ENCODE results near the gene ENDOV. TPM values are rescaled to one million over a fixed set of nuclear protein-coding genes. Genes with fewer than 3 reads are reported as not detected.

Gene ENDOV
- total RNA-seq, 1 donor from 2014 or later = 32.4 TPM

DNA sequence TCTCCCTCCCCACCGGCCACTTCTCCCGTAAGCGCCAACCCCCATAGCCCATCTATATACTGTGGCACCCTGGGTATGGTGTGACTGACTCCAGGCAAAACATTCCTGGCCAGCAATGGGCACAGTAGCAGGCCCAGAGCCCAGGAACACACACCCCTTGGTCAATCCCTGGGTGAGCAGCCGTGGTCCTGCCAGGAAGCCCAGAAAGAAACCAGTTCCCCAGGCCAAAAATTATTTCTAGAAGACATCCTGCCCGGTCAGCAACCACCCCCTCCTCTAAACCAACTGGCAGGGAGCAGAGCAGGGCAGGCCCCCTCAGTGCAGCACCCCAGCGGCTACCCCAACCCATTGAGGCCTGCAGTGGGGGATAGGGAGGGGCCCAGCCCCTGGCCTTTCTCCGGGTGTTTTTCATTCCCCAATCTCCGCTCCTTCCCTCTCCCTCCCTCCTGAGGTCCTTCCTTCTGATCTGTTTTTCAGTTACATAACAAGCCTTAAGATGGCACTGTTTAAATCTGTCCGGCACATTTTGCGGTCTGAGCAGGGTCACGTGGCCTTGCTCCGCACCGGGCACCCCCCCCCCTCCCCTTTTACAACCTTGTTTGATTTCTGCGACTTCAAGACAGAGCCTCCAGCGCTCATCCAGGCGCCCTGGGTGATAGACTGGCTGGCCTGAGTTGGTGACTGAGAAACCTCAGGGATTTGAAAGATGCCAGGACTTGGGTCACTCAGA lies 59.4 kb downstream of the ENDOV start:
- intact Hi-C loops (cut with DNase I) = no loop called here
- ATAC-seq (no peak), DNase-seq (ENCODE audit: low spot score) (no peak)

DNA sequence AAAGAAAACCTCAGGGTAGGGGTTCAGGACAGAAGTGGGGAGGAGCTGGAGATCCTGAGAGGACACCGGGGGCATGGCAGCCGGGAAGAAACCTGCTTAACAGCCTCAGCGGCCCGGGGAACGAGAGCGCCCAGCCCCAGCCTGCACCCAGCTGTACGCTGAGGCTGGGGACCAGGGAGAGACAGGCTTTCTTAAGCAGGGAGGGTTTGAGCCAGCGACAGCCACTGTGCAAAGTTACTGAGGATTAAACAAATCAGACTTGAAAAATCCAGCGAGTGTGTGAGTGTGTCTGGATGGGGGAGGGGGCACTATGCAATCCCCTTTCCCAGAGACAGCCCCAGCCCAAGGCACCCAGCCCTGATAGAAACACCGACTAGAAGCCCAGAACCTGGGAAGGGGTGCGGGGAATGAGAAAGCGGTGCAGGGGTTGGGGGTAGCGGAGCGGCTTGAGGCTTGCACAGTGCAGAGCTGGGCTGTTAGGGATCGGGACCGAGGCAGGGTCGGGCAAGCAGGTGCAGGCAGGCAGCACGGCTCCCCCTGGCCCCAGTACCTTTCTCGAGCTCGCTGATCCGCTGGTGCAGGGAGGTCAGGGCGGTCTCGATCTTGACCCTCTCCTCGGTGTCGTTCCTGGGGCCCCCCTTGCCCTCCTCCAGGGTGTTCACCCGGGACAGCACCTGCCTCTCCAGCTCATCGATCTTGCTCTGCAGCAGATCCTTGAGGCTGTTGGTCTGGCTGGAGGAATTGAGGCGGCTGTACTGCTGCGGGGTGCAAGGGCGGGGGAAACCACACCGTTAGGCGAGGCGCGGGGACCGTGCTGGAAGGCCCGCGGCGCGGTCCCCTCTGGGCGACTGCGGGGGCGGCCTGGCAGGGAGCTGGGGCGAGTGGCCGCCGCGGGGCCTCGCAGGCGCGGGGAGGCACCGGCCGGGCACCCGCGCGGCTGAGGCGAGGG lies 60.3 kb downstream of the ENDOV start:
- DNase-seq (ENCODE audit: low spot score) (no peak), ATAC-seq (no peak)
- intact Hi-C loops (cut with DNase I) = no loop called here

DNA sequence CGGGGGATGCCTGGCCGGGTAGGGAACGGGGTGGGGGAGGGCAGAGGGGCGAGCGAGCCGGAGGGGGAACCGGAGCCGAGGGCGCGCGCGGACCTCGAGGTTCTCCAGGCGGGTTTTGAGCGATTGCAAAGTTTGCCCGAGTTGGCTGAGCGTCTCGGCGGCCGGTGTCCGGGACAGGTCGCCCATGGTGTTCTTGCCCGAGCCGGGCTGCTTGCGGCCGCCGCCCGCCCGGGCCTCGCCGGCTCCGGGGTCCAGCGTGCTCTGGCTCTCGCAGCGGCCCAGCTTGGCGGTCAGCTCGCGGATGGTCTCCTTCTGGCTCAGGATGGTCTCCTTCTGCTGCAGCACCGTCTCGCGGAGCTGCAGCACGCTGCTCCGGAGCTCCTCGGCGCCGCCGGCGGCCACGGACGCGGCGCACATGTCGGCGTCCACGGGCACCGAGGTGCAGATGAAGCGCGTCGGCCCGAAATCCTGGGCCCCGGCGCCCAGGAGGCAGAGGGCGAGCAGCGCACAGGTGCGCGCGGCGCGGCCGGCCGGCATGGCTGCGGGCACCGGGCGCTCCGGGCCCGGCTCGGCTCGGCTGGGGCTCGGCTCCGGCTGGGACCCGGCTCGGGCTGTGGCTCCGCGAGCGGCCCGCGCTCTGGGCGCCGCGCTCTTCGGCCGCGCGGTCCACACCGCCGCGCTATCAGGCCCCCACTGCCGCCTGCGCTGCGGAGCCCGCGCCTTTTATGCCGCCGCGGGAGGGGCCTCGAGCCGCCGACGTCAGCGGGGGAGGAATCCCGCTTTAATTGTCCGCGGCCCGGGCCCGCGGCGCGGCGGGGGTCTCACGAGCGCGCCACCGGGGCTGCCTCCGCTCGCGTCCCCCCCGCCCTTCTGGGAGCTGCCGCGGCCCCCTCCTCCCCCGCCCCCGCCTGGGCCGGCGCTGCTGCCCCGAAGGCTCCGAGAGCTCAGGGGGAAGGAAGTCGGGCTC lies 61.2 kb downstream of the ENDOV start, which contains the start of gene NPTX1:
Gene NPTX1, minus strand, starts transcription at position 698 of the 967 bp plus-strand sequence. Its CDS starts 161 bp downstream, at position 537.
- ATAC-seq = no peak
- no peak for DNase-seq (ENCODE audit: low spot score)
- intact Hi-C loops (cut with DNase I) = no loop called here

DNA sequence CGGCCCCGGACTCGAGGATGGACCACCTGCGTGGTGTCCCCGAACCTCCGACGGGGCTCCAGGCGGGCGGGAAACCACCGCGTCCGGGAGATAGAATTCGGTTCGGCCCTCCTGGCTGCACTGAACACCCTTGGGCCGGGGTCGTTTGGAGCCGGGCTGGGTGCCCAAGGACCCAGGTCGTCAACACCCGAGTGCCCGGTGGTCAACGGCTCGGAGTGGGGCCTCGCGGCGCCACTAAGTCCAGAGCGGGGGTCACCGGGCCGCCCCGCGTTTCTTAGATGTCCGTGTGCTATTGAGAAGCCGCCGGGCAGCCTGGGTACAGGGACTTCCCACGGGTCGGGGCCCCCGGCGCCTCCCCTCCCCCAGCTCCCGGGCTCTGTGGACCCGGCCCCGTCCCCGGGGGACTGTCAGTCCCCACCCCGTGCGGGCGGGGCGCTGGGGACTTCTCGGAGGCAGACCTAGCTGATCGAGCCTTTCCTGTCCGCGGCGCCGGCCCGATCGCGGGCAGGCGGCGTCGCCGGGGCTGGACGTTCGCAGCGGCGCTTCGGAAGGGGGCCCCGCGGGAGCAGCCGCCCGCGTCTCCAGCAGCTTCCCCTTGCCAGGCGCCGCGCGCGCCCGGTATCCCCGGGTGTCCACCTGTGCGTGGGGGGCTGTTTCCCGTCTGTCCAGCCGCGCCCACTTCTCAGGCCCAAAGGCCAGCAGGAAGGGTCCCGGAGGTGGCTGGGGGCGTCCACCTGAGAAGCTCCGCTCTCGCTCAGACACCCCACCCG lies 62.1 kb downstream of the ENDOV start:
- no peak for ATAC-seq
- DNase-seq (ENCODE audit: low spot score) = no peak
- intact Hi-C loops (cut with DNase I) = no loop called here

DNA sequence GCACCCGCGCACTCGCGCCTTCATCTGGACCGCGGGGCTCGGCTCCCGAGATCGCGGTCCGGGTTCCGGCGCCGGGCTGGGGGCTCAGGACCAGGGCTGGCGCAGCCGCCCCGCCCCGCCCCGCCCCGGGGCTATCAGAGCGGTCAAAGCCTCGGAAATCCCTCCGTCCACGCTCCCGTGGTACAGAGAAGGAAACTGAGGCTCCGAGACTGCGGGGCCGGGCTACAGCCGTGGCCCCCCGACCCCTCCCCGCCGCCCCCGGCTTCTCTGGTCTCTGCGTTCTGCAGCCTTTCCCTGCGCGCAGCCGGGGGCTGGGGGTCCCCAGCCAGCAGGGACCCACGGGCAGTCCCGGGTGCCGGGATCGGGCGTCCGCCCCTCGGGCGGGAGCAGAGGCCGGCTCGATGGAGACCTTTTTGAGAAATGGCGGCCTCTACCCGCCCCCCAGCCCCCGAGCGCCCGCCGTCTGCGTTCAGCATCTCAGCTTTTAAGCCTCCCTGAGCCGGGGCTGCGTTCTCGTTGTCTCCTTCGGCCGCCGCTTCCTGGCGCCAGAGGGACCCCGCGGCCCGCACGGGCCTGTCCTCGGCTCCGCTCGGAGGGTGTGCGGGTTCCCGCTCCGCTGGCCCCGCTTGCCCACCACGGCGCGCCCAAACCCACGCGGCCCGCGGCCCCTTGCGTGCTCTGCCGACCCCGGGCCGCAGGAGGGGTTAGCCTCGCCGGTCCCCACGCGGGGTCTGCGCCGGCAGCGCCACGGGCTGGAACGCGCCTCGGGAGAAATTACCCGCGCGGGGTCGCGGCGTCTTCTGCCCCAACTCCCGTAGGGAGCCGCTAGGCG lies 62.9 kb downstream of the ENDOV start:
- intact Hi-C loops (cut with DNase I) = no loop called here
- DNase-seq (ENCODE audit: low spot score) = no peak

DNA sequence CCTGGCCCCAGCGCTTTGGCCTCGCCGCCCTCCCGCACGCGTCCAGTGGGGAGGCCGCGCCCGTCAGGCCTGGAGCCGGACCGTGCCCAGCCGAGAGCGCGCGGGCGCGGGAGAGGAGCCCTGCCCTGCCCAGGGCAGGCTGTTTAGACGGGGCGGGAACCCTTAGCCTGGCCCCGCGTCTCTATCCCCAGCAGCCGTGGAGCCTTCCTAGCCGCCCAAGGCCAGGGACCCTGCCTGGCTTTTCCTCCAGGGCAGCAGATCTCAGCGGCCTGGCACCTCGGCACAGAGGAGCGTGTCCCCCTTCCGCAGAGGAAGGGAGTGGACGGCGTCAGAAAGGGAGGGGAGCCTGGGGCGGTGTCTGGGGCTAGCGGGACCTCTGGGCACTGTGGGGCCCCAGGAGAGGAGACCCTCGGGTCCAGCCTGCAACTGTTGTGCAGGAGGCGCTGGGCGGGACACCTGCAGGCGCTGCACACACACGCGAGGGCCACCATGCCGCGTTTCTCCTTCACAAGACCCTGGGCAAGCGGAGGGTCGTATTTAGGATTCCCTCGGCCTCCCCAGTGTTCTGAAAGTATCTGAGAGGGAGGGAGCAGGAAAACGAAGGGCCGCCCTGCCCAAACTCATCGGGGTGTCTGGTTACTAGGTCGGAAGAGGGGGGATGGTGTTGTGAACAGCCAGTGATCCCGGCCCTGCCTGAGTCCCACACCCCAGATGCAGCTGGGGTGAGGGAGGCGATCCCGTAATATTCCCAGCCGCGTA lies 63.7 kb downstream of the ENDOV start:
- DNase-seq (ENCODE audit: low spot score) (no peak), ATAC-seq (no peak)
- intact Hi-C loops (cut with DNase I) = no loop called here

More for the DNA sequence above, 62.9 kb downstream of the ENDOV start:
- peak; percentile 60 for ATAC-seq

DNA sequence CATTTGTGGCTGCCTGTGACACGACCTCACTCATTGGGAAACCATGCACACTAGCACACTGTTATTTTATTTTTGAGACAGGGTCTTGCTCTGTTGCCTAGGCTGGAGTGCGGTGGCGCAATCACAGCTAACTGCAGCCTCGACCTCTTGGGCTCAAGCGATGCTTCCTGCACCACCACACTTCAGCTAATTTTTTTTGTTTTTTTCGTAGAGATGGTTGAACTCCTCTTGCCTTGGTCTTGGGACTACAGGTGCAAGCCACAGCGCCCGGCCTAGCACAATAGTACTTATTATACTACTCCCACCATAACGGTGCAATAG lies 64.2 kb downstream of the ENDOV start:
- ATAC-seq = no peak
- intact Hi-C loops (cut with DNase I) = no loop called here
- DNase-seq (ENCODE audit: low spot score) = no peak

DNA sequence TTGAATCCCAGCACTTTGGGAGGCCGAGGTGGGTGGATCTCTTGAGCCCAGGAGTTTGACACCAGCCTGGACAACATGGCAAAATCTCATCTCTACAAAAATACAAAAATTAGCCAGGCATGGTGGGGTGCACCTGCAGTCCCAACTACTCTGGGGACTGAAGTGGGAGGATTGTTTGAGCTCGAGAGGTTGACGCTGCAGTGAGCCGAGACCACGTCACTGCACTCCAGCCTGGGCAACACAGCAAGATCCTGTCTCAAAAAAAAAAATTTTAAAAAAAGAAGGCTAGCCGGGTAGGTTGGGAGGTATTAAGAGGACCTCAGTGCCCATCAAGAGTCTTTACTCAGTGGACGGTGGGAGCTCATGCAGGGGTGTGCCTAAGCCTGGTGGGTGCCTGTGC lies 65.3 kb downstream of the ENDOV start:
- DNase-seq (ENCODE audit: low spot score) (no peak), ATAC-seq (no peak)
- intact Hi-C loops (cut with DNase I) = no loop called here

DNA sequence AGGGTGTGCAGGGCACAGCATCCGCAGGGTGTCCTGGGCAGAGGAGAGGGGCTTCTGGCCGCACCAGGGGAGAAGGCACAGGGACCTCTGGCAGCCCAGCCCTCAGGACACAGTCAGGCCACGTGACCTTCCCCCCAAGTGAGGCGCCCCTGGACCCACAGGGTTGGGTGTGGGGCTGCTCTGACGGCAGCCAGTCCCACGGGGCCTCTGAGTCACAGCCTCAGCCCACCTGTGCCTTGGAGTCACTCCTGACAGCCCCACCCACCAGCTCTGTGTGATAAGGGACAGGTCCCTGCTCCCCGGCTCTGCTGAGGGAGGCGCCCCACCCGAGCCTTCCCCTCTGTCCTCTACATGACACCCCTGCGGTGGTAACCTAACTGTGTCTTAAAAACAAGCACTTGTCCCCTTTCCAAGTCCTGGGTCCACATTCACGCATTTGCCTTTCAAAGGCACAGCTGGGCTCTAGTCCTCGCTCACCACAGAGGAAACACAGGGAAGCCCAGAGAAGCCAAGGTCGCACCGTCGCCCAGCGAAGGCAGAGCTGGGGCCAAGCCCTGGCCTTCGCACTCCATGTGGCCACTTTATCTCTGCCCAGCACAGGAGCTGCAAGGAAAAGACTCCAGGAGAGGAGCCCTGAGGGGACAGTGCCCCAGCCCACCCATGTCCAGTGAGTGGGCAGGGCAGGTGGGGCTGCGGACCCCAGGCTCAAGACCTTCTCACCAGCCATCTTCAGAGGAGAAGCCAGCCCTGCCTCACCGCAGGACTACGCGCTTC lies 66.5 kb downstream of the ENDOV start:
- ATAC-seq = no peak
- intact Hi-C loops (cut with DNase I) = no loop called here
- DNase-seq (ENCODE audit: low spot score) = no peak

DNA sequence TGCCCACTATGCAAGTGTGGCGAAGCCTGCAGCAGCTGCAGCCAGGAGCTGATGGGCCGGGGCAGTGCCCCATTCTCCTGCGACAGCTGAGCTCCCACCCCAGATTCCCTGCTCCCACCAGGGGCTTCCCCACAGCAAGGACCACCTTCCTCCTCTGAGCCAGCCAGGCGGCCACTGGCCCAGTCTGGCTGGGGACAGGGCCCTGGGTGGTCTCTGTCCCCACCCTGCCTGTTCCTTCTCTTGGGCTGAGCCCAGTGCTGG lies 67.0 kb downstream of the ENDOV start:
- DNase-seq (ENCODE audit: low spot score) = no peak
- intact Hi-C loops (cut with DNase I) = no loop called here
- ATAC-seq = no peak

DNA sequence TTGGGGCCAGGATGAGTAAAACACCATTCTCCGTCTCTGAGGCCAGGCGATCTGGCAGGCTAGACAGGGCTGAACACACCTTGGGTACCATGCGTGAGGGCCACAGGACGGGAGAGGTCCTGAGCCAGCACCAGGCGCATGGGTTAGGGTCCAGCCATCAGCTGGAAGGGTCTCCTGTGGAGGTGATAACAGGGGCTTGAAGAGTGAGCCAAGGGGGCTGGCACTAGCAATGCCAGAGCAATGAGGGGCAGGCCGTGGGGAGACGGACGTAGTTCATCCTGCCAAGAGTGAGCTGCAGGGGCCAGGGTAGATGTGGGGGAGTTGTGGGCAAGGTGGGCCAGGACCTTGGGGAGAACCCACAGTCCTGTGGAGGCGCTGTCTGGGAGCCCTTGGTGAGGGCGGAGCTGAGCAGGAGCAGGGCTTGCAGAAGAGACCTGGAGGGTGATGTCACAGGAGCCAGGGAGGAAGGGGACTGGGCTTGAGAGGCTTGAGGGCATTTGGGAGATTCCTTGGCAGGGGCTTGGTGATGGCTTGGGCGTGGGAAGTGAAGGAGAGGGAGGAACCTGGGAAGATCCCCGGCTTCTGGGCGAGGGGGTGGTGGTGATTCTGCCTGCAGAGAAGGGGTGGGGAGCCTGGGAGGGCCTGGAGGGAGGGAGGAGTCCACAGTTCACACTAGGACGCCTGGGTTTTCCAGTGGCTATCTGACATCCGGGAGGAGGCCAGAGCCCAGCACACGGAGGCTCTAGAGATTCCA lies 67.8 kb downstream of the ENDOV start:
- ATAC-seq (no peak), DNase-seq (ENCODE audit: low spot score) (no peak)
- intact Hi-C loops (cut with DNase I) = no loop called here

DNA sequence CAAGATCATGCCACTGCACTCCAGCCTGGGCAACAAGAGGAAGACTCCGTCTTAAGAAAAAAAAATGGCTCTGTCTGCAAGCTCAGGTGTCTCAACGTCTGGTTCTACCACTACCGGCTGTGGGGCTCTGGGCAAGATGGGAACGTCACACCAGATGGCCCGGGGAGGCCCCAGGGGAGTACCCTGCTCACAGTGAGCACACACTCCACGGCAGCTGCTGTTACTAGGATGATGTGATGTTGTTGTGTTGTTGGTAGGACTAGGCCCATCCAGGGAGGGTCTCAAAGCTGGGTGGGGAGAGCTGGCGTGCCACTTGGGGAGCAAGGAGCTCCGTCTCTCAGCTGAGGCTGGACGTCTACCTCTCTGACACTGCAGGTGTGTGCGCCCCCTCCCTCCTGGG lies 70.9 kb downstream of the ENDOV start:
- intact Hi-C loops (cut with DNase I) = no loop called here
- ATAC-seq (no peak), DNase-seq (ENCODE audit: low spot score) (no peak)

DNA sequence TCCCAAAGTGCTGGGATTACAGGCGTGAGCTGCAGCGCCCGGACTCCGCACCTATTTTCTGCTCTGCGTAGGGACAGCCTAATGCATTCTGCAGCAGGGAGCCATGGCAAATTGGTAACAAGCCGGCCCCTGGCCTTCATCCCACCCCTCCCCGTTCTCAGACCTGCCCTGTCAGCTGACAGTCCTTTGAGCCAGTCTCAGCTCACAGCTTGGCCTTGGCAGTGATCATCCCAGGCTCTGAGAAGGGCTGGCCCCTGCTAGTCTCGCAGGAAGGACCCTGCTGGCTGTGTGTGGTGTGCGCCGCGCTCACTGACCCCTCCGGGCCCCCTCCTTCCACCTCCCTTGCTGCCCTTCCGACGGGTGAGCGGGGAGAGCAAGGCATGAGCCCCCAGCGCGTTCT lies 71.7 kb downstream of the ENDOV start:
- DNase-seq (ENCODE audit: low spot score) = no peak
- intact Hi-C loops (cut with DNase I) = no loop called here
- ATAC-seq = no peak

DNA sequence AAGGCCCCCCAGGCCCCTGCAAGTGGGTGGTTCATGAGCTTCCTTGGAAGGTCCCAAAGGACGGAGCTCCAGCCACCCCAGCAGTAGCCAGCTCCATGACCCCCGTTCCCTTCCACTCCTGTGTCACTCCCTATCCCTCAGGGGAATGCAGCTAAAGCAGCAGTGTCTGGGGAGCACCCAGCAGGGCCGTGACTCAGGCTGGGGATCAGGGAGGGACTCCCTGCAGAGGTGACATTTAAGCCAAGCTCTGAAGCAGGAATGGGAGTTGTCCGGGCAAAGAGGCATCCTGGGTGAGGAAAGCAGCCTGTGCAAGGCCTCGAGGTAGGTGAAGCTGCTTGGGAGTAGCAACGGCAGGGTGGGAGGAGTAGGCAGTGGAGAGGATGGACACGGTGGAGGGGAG lies 72.5 kb downstream of the ENDOV start:
- intact Hi-C loops (cut with DNase I) = no loop called here
- DNase-seq (ENCODE audit: low spot score) (no peak), ATAC-seq (no peak)

Measured in sciatic nerve (tissue), 2 donors.